HepG2 (cell line): ENCODE results near the gene PCTP. TPM values are rescaled to one million over a fixed set of nuclear protein-coding genes. Genes with fewer than 3 reads are reported as not detected.
A peak's percentile ranks its signal among the peaks of the same experiment; 100 is the strongest.

Experiments used
- AKAP8 ChIP-seq: sonication (generic); formaldehyde crosslinking; IDR thresholded peaks from 2 replicates; pipeline ENCODE4 v1.5.1; 2020; ENCODE audit warnings: mild to moderate bottlenecking, missing genetic modification reagents
- ATM ChIP-seq: fragments of 450-650 bp; IDR thresholded peaks from 2 replicates; pipeline ENCODE4 v1.7.1; 2017; ENCODE audit warnings: mild to moderate bottlenecking, borderline replicate concordance
- CBX1 ChIP-seq: IDR thresholded peaks from one replicate; pipeline ENCODE4 v1.6.1; 2016; ENCODE audit warnings: antibody characterized with exemption, low read depth
- ETV6 ChIP-seq: sonication (generic); formaldehyde crosslinking; conservative IDR thresholded peaks from 2 replicates; pipeline ENCODE4 v1.4.0; 2020; ENCODE audit warnings: missing genetic modification reagents
- FOXO4 ChIP-seq: sonication (generic); formaldehyde crosslinking; conservative IDR thresholded peaks from 2 replicates; pipeline ENCODE4 v1.8.1; 2023; ENCODE audit warnings: missing genetic modification reagents
- FOXP1 ChIP-seq, 2 experiments: fragments of 450-650 bp in 1 of 2; IDR thresholded peaks; 2 replicates each; pipeline ENCODE4 v1.6.1; 2017 to 2018; ENCODE audit warnings: antibody characterized with exemption in 1 of 2
- KLF9 ChIP-seq: IDR thresholded peaks from 2 replicates; pipeline ENCODE4 v1.6.1; 2016; ENCODE audit warnings: low read depth
- MIER3 ChIP-seq: IDR thresholded peaks from 2 replicates; pipeline ENCODE4 v1.6.1; 2016; ENCODE audit warnings: missing compliant biosample characterization, borderline replicate concordance
- NBN ChIP-seq: fragments of 450-650 bp; conservative IDR thresholded peaks from 2 replicates; pipeline ENCODE4 v1.6.1; 2017
- POLR2AphosphoS5 ChIP-seq: IDR thresholded peaks from 2 replicates; pipeline ENCODE4 v1.6.1; 2012; ENCODE audit warnings: low read depth, low read length
- SAP130 ChIP-seq: IDR thresholded peaks from 2 replicates; pipeline ENCODE4 v1.6.1; 2016; ENCODE audit warnings: low read depth
- SCMH1 ChIP-seq: sonication (generic); formaldehyde crosslinking; IDR thresholded peaks from 2 replicates; pipeline ENCODE4 v1.9.0; 2021; ENCODE audit warnings: missing genetic modification reagents, mild to moderate bottlenecking, borderline replicate concordance
- SP4 ChIP-seq: sonication (generic); formaldehyde crosslinking; IDR thresholded peaks from 2 replicates; pipeline ENCODE4 v1.8.1; 2023; ENCODE audit warnings: mild to moderate bottlenecking, missing genetic modification reagents
- TAF15 ChIP-seq: fragments of 200-400 bp; formaldehyde crosslinking; IDR thresholded peaks from one replicate; pipeline ENCODE4 v1.6.1; 2018; ENCODE audit warnings: mild to moderate bottlenecking, low read depth, low read length; ENCODE audit not compliant: poor library complexity, severe bottlenecking
- TMF1 ChIP-seq: sonication (generic); formaldehyde crosslinking; IDR thresholded peaks from 2 replicates; pipeline ENCODE4 v1.8.1; 2022; ENCODE audit warnings: low read depth, missing genetic modification reagents
- YEATS2 ChIP-seq: sonication (generic); formaldehyde crosslinking; IDR thresholded peaks from 2 replicates; pipeline ENCODE4 v1.4.0; 2020; ENCODE audit warnings: missing genetic modification reagents, borderline replicate concordance
- ZBTB7A ChIP-seq: sonication (generic); formaldehyde crosslinking; IDR thresholded peaks from 2 replicates; pipeline ENCODE4 v1.8.0; 2022; ENCODE audit warnings: mild to moderate bottlenecking, missing genetic modification reagents
- ZBTB8A ChIP-seq: sonication (generic); formaldehyde crosslinking; IDR thresholded peaks from 2 replicates; pipeline ENCODE4 v1.4.0; 2020; ENCODE audit warnings: mild to moderate bottlenecking, low read depth, missing genetic modification reagents, borderline replicate concordance
- ZMYM3 ChIP-seq: sonication (generic); formaldehyde crosslinking; IDR thresholded peaks from 2 replicates; pipeline ENCODE4 v1.5.1; 2020; ENCODE audit warnings: mild to moderate bottlenecking, missing genetic modification reagents
- ZNF205 ChIP-seq: IDR thresholded peaks from 2 replicates; pipeline ENCODE4 v1.6.1; 2018; ENCODE audit warnings: missing biosample characterization, missing genetic modification reagents
- ZNF343 ChIP-seq: sonication (generic); formaldehyde crosslinking; IDR thresholded peaks from 2 replicates; pipeline ENCODE4 v1.4.0; 2020; ENCODE audit warnings: mild to moderate bottlenecking, missing genetic modification reagents
- ZNF367 ChIP-seq: sonication (generic); formaldehyde crosslinking; IDR thresholded peaks from 2 replicates; pipeline ENCODE4 v1.4.0; 2020; ENCODE audit warnings: missing genetic modification reagents, borderline replicate concordance
- ZNF484 ChIP-seq: sonication (generic); formaldehyde crosslinking; IDR thresholded peaks from 2 replicates; pipeline ENCODE4 v1.5.1; 2020; ENCODE audit warnings: mild to moderate bottlenecking, low read depth, missing genetic modification reagents, borderline replicate concordance
- ZNF501 ChIP-seq: sonication (generic); formaldehyde crosslinking; IDR thresholded peaks from 2 replicates; pipeline ENCODE4 v1.5.1; 2020; ENCODE audit warnings: mild to moderate bottlenecking, moderate library complexity, missing genetic modification reagents
- ZNF639 ChIP-seq: conservative IDR thresholded peaks from 2 replicates; pipeline ENCODE4 v1.6.1; 2018; ENCODE audit warnings: missing genetic modification reagents
- ZNF713 ChIP-seq: sonication (generic); formaldehyde crosslinking; IDR thresholded peaks from 2 replicates; pipeline ENCODE4 v1.4.0; 2020; ENCODE audit warnings: mild to moderate bottlenecking, missing genetic modification reagents
- ZNF747 ChIP-seq: sonication (generic); formaldehyde crosslinking; IDR thresholded peaks from 2 replicates; pipeline ENCODE4 v1.8.1; 2023; ENCODE audit warnings: missing genetic modification reagents, mild to moderate bottlenecking, borderline replicate concordance
- ZNF775 ChIP-seq: sonication (generic); formaldehyde crosslinking; IDR thresholded peaks from 2 replicates; pipeline ENCODE4 v1.4.0; 2020; ENCODE audit warnings: missing genetic modification reagents, mild to moderate bottlenecking, moderate library complexity, borderline replicate concordance
- ZSCAN21 ChIP-seq: sonication (generic); formaldehyde crosslinking; IDR thresholded peaks from 2 replicates; pipeline ENCODE4 v1.8.0; 2022; ENCODE audit warnings: mild to moderate bottlenecking, missing genetic modification reagents, moderate library complexity, borderline replicate concordance
- polyA plus RNA-seq, 8 experiments: library from polyadenylated mRNA; depleted of rRNA in 3 of 8; stranded (reverse) in 7 of 8; unstranded in 1 of 8; fragments of >200 nt; fragmentation: Illumina TruSeq in 4 of 8; extraction: Trizol in 4 of 8; gene quantifications; 2 replicates each; pipeline versions ENCODE4 v1.2.1 to v1.2.3, GENCODE V29; 2011 to 2016; ENCODE audit warnings: low read depth in 4 of 8, missing spikeins in 1 of 8, mixed read lengths in 1 of 8; ENCODE audit not compliant: insufficient read depth in 1 of 8
- total RNA-seq, 5 experiments: library from RNA; depleted of rRNA; stranded (reverse); fragments of >200 nt; fragmentation: Illumina TruSeq; extraction: Trizol; gene quantifications; 2 replicates each; pipeline ENCODE4 v1.2.3, GENCODE V29; 2016; ENCODE audit warnings: low read depth in 1 of 5
- TF ChIP-seq, protein P1 (sequence below): fragments of 450-650 bp; IDR thresholded peaks from 2 replicates; pipeline ENCODE4 v1.6.1; 2017

PCTP gene
- total and polyA plus RNA-seq, 2 of the 13 experiments (the other 11 are each of a cell fraction or from before 2014, with no cell fraction given), result 37.1 to 50.7 TPM

DNA sequence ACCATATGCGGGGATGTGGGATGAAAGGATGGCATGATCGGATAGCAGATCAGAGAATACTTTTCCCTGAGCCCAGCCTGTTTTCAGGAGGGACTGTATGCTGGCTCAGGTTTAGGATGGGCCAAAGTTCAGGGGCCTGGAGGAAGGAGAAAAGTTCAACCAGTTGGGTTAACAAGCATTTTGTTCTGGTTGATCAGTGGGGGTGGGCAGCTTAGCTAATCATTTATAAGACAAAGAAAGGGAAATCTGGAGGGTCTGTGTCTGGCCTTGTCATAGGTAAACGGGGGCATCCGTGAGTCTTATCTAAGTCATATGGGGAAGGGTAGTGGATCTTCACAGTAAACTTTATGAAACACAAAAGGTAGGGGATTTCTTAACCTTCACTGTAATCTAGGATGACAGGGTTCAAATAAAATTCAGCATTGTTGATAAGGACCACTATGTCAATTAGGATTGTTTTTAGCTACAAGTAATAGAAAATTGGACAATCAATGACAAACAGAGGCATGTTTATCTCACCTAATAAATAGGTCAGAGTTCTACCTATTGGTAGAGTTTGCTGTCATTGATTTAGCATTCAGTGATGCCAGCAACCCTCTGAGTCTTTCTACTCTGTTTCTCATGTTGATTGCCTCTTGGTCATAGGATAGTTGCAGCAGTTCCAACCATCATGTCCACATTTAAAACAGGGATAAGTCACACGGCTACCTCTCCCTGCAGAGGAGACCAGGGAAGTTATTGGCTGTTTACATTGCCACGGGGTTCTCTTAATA lies 11.4 kb downstream of the PCTP start (continued):
- TF ChIP-seq KLF9 (CRISPR knock-in tag) (no peak), ZNF501 (CRISPR knock-in tag) (no peak), ETV6 (CRISPR knock-in tag) (no peak), ZNF343 (0 out of 2 replicates have a peak, but pooled peaks have one; percentile 38), SAP130 (no peak), MIER3 (CRISPR knock-in tag) (no peak), SCMH1 (CRISPR knock-in tag) (no peak), CBX1 (no peak), ZNF205 (CRISPR knock-in tag) (no peak), ATM (no peak), SP4 (CRISPR knock-in tag) (no peak), ZBTB8A (no peak), ZNF747 (no peak; the same call in 1 of the 2 replicates), FOXP1 (IDR thresholded peaks at IDR 0.05) (no peak), FOXP1 (CRISPR knock-in tag; IDR thresholded peaks at IDR 0.05) (no peak), ZBTB7A (CRISPR knock-in tag) (no peak), ZSCAN21 (CRISPR knock-in tag) (no peak), TAF15 (no peak), ZNF775 (CRISPR knock-in tag) (no peak), NBN (no peak), TMF1 (CRISPR knock-in tag) (no peak), AKAP8 (no peak), ZNF713 (CRISPR knock-in tag) (no peak), ZMYM3 (CRISPR knock-in tag) (peak; percentile 31), YEATS2 (CRISPR knock-in tag) (no peak), POLR2AphosphoS5 (no peak), FOXO4 (CRISPR knock-in tag) (no peak), ZNF484 (no peak), ZNF639 (CRISPR knock-in tag) (no peak), ZNF367 (no peak)
- TF ChIP-seq, protein P1, sequence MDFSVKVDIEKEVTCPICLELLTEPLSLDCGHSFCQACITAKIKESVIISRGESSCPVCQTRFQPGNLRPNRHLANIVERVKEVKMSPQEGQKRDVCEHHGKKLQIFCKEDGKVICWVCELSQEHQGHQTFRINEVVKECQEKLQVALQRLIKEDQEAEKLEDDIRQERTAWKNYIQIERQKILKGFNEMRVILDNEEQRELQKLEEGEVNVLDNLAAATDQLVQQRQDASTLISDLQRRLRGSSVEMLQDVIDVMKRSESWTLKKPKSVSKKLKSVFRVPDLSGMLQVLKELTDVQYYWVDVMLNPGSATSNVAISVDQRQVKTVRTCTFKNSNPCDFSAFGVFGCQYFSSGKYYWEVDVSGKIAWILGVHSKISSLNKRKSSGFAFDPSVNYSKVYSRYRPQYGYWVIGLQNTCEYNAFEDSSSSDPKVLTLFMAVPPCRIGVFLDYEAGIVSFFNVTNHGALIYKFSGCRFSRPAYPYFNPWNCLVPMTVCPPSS, result no peak
